Fibroblast of skin of abdomen (primary cell): ENCODE results near the gene OGDH.

Experiments used
- DNase-seq: peaks from one replicate; pipeline ENCODE4 v3.0.0-alpha.2; 2013

Gene OGDH

DNA sequence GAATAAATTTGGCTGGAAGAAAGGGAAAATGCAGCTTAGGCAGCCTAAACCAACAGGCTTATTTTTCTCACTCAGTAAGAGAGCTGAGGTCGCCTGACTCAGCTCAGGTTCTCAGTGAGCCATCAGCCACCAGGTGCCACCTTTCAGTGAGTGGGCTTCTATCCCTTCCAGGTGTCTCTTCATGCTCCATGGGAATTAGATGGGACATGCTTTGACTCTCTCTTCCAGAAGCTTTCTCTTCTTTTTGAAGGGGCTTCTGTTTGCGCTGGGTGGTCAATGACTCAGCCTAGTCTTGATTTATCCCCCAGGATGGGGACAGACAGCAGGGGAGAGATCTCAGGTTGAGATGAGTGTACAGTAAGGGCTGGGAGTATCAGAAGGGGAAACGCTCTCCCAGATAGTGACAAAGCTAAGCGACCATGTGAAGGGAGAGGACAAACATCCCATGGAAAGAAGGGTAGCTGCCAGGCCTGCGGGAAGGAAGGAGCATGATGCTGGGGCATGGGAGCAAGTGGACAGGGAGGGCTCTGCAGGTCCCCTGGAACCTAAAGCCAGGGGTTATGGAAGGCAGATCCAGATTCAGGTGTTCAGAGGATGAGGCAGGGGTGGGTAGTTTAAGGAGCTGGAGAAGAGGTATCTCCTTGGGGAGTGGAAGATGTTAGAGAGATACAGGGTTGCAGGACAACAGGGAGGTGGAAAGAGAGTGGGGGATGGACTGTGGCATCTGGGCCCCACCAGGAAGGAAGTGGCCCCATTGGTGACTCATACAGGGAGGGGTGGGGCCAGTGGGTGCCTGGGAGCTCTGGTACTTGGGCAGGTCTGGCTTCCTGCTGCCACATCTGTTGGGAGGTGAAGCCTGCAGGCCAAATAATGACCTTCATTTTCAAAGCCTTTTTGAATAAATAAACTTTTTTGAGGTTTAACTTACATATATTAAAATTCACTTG lies 32.5 kb downstream of the OGDH start:
- peak; percentile 78 for DNase-seq

DNA sequence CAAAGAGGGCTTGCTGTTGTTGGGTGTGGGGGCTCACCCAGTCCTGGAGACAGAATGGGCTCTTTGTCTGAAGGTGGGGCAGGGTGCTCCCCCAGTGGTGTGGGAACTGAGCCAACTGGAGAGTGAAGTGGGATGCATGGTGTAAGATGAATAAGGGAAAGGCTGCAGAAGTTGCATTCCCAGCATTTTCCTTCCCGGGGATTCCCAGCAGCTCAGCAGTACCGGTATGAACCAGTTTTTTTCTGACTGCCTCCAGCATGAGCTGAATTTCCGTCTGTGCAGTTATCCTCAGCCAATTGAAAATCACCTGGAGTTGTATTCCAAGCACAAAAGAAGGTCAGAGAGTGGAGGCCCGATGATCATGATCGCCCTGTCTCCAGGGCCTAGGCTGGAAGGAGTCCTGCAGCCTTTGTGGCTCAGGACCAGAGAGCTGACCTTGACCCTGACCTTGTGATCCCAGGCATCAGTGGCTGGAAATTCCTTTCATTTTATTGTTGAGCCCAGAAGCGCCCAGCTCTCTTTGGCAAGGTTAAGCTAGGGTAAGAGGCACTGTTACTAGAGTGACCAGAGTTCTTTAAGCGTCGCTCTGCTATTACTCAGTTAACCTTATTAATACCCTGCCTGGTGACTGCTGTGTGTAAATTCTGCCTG lies 33.4 kb downstream of the OGDH start:
- peak; percentile 88 for DNase-seq

DNA sequence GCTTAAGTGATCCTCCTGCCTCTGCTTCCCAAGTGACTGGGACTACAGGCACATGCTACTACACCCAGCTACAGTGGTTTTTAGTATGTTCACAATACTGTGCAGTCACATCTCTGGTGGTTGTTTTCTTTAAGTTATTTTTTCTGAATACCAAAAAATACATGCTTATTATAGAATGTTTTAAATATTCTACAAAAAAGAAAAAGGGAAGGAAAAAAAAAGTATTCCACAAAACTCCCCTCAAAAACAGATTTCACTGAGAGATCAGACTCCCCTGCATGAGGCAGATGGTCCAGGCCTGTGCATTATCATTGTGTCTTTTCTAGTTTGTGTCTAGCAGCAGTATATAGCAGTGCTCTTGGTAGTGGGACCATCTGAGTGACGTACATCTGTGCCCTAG lies 36.8 kb downstream of the OGDH start:
- no peak for DNase-seq

DNA sequence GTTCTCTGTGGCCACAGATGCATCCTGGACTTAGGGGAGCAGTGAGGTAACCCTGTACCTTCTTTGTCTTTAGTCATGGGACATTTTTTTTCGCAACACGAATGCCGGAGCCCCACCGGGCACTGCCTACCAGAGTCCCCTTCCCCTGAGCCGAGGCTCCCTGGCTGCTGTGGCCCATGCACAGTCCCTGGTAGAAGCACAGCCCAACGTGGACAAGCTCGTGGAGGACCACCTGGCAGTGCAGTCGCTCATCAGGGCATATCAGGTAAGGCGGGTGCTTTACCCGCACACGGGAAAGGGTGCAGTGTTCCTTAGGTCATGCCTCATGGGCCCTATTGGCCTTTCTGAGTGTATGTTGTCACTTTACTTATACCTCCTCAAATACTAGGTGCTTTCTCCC lies 38.8 kb downstream of the OGDH start:
- no peak for DNase-seq

- DNase-seq: no peak
Observed at GRCh38 chr7:44645696-44646095, 39.3 kb downstream of the OGDH start.

- no peak for DNase-seq
Observed at GRCh38 chr7:44646176-44646920, 39.9 kb downstream of the OGDH start.

- no peak for DNase-seq
Observed at GRCh38 chr7:44646921-44647636, 40.7 kb downstream of the OGDH start.

DNA sequence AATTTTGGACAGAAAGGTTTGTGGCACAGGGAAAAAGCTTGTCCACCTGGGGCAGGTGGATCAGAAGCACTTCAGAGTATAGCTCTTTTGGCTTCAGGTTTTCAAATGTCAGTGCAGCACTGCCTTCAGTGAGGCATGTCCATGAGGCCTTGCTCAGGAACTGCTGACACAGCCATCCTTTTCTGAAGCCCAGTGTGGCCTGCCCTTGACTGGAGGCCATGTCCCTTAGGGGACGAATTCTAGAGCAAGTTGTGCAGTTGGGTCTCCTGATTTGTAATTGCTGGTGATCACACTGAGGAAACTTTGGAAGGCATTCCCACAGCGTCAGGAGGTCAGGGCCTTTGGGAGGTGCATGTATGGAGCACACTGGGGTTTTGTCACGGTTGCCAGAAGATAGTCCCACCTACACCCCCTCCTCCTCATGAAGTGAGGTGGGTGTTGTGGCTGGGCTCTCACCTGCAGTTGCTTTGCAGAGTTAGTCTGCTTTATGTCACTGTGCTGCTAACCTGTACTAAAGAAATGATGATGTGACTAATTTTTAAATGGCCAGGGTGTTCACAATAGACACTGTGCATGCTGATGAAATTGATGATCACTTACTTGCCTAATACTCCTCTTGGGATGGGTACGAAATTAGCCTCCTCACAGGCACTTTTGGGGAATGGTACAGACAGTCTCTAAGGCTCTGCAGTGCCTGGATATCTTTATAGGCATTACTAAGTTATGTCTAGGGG lies 41.7 kb downstream of the OGDH start:
- DNase-seq: no peak

DNA sequence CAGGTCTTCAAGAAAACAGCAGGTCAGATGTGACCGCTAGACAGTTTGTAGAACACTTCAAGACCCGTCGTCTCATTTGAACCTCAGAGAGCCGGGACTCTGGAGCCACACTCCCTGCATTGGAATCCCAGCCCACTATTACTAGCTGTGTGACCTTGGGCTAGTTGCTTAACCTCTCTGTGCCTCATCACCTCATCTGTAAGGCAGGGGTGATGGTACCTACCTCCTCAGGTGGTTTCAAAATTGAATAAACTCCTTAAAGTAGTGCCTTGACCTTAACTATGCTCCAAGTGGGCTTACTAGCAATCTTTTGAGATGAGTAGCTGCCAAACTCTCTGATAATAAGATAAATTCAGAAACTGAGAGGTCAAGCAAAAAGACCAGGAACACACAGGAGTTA lies 43.8 kb downstream of the OGDH start:
- DNase-seq: no peak

DNA sequence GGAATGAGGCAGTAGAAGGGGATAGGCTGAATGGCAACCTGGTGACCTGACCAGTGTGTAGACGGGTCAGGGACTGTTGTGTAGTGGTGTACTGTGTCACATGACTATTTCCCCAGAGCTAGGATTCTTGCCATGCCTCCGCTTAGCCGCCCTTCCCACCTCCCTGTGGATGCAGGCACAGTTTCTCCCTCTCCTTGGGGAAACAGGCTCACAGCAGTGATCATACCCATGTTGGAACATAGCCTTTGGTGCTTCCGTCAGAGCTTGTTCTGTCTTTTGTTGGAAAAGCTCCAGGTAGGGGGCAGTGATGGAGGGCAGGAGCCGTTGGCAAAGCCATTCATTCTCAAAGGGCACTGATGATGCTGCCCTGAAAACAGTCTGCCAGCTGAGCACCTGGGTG lies 44.3 kb downstream of the OGDH start:
- DNase-seq: no peak

DNA sequence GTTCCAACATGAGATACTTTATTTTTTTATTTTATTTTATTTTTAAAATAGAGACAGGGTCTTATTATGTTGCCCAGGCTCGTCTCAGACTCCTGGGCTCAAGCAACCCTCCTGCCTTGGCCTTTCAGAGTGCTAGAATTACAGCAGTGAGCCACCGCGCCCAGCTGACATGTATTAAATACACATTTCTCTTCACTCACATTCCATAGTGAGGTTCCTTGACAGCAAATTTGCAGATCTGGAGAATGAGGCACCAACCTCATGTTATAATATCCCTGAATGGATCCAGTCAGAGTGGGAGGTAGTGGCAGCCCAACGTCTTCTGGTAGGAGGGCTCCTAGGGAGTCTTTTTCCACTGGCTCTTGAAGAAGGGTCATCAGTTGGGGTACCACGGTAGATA lies 46.1 kb downstream of the OGDH start:
- peak; percentile 46 for DNase-seq

DNA sequence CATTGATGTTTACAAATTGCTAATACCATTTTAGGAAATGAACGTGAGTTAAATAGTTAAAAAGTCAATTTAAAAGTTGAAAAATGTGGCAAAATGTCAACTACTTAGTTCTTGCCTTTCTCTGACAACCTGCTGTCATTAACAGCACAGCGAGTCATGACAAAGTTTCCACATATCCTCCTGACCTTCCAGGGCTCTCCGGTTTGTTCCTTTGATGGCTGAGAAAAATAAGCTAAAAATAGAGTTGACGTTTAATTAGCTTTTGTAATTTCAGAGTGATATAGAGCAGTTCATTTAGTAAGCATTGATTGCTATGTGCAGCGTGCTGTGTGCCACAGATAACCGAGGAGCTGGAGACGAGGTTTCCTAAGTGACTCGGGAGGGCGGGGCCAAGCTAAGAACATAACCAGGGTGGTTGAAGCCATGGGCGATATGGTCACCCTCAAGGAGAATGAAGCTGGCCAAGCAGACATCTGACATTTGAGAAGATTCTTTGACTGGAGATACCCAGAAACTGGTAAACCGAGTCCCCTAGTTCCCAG lies 47.9 kb downstream of the OGDH start:
- DNase-seq: no peak

DNA sequence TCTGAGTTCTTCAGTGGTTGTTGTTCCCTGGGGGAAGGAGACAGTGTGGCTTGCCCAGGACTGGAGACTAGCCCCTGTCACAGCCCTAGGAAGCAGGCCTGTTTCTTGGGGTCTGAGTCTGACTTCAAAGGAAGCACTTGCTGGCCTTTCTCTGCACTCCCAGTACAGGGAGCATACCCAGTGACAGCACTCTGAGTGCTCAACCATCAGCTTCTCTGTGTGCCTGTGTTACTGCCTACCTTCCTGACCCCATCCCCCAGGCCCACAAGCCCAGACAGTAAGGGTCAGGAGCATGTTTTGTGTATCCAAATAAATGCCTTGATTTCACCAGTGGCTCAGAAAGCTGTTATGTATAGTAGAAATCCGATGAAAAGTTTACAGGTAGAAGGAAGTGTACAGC lies 48.9 kb downstream of the OGDH start:
- no peak for DNase-seq

GRCh38 chr7:44658979-44659378 lies 52.6 kb downstream of the OGDH start:
- DNase-seq: no peak

DNA sequence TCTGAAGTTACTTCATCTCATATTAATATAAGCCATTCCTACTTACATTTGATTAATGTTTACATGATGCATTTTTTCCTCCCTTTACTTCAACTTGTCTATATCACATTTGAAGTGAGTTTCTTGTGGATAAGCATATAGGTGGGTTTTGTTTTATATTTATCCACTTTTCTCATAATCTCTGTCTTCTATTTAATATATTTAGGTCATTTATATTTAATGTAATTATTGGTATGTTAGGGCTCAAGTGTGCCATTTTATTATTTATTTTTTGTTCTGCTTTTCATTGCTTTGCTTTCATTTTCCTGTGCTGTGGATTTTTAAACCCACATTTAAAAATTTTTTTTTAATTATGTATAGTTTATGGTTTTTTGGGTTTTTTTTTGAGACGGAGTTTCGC lies 54.8 kb downstream of the OGDH start:
- DNase-seq: no peak

DNA sequence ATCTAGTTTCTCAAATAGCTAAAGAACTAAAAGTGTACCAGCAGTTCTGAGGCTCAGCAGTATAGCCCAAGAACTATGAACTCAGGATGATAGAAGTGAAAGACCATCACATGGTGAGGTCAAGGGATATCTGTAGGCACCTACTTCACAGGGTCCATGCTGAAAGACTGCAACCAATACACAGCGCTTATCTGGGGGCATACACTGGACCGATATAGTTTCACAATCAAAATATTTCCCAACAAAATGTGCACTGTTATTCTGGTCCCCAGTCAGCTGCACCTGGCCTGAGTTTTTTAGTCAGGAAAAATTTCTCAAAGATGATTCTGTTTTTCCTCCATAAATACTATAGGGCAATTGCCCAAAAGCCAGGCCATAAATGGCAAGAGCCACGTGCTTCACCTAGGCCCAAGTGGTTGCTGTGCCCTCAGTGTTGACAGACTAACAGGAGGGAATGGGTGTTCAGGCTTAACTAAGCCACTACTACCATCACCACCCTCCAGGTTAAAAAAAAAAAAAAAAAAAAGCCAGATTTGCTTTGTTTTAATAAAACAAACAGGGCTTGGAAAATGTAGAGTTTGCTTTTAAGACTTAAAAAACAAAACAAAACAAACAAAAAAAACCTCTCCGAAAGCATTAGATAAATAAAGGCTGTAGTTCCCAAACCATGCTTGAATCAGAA lies 58.5 kb downstream of the OGDH start:
- DNase-seq: no peak

DNA sequence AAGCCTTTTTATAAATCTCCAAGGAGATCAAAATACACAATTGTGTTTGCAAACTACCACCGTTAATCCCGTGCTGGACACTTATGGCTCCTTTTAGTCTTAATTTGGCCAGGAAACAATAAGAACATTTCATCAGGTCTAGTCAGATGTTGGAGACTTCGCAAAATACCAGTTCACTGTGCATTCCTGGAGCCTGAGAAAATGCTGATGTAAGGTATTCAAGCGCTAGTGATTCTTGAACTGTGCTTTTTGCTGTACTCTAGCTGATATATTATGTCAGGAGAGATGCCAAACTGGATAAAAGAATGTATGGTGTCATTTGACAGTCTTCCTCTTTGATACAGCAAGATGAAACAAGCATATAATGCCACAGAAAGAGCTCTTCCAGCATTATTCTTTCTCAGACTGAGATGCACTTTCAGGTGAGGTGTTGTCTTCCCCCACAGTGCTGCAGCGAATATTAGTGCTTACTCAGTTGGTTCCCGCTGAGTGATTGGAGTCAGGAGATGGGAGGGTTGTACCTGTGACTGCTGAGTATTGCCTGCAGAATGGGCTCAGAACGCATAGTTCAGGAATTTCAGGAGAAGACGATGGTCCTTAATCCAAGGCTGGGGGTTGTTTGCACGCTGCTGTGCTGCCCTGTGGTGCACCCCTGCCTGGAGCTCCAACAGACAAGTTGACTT lies 59.2 kb downstream of the OGDH start:
- DNase-seq: peak; percentile 88

- DNase-seq: no peak
Observed at GRCh38 chr7:44666566-44666965, 60.1 kb downstream of the OGDH start.

DNA sequence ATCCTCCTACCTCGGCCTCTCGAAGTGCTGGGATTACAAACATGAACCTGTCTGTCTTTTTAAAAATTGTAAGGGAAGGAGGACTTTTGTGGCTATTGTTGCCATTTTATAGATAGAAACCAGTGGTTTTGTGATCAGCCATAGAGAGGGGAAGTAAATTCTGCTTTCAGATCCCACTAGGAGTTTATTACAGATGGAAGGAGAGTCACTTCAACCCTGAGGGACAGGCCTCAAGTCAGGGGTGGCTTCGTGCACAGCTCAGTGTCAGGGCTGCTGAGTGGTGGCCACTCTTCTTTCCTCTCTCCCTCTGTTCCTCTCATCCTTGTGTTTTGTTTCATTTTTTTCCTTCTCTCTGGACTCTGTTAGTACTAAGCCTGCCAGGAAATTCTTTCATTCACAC lies 60.8 kb downstream of the OGDH start:
- DNase-seq: no peak

GRCh38 chr7:44671069-44671468 lies 64.6 kb downstream of the OGDH start:
- no peak for DNase-seq
